DOHH2 (cell line): ENCODE measurements around the gene LIPF.

Experiments used
- H3F3A ChIP-seq: fragments of 200-600 bp; sonication (generic), shearing (Covaris generic); 2 replicates; pipeline ENCODE4 v1.6.0; 2016; ENCODE audit warnings: antibody characterized with exemption, mild to moderate bottlenecking; ENCODE audit not compliant: control insufficient read depth, insufficient read depth
- H3K27ac ChIP-seq: fragments of 200-600 bp; sonication (generic); 2 replicates; pipeline ENCODE4 v1.5.1; 2014; ENCODE audit warnings: low read depth, mild to moderate bottlenecking, low read length, moderate library complexity
- H3K27me3 ChIP-seq: fragments of 200-600 bp; sonication (generic); 2 replicates; pipeline ENCODE4 v1.6.1; 2014; ENCODE audit warnings: mild to moderate bottlenecking, low read length, mixed read lengths; ENCODE audit not compliant: control insufficient read depth
- H3K36me3 ChIP-seq: fragments of 200-600 bp; sonication (generic); 2 replicates; pipeline ENCODE4 v1.6.1; 2014; ENCODE audit warnings: mild to moderate bottlenecking, low read length, moderate library complexity, mixed read lengths; ENCODE audit not compliant: control insufficient read depth
- H3K4me1 ChIP-seq: fragments of 200-600 bp; sonication (generic); 2 replicates; pipeline ENCODE4 v1.6.1; 2014; ENCODE audit warnings: mild to moderate bottlenecking, low read length, mixed read lengths; ENCODE audit not compliant: control insufficient read depth
- H3K4me2 ChIP-seq: fragments of 200-600 bp; sonication (generic); 2 replicates; pipeline ENCODE4 v1.6.0; 2014; ENCODE audit warnings: mild to moderate bottlenecking, low read length, moderate library complexity
- H3K4me3 ChIP-seq: fragments of 200-600 bp; sonication (generic); 2 replicates; pipeline ENCODE4 v1.5.1; 2014; ENCODE audit warnings: mild to moderate bottlenecking, low read length, mixed read lengths
- H3K79me2 ChIP-seq: fragments of 200-600 bp; sonication (generic); 2 replicates; pipeline ENCODE4 v1.6.1; 2014; ENCODE audit warnings: mild to moderate bottlenecking, low read length, mixed read lengths; ENCODE audit not compliant: control insufficient read depth
- H3K9me2 ChIP-seq: fragments of 200-600 bp; sonication (generic); replicated peaks from 2 replicates; pipeline ENCODE4 v1.6.1; 2014; ENCODE audit warnings: mild to moderate bottlenecking, low read length, mixed read lengths; ENCODE audit not compliant: control insufficient read depth
- H3K9me3 ChIP-seq: fragments of 200-600 bp; sonication (generic); 2 replicates; pipeline ENCODE4 v1.6.1; 2014; ENCODE audit warnings: antibody characterized with exemption, low read length, mixed read lengths; ENCODE audit not compliant: control insufficient read depth, insufficient read depth
- H4K20me1 ChIP-seq: fragments of 200-600 bp; sonication (generic); 2 replicates; pipeline ENCODE4 v1.6.0; 2014; ENCODE audit warnings: low read depth, mild to moderate bottlenecking, antibody characterized with exemption, low read length, moderate library complexity; ENCODE audit not compliant: control insufficient read depth, insufficient read depth
- EZH2phosphoT487 ChIP-seq: fragments of 200-600 bp; sonication (generic); IDR thresholded peaks from 2 replicates; pipeline ENCODE4 v1.6.1; 2017; ENCODE audit warnings: borderline replicate concordance, mild to moderate bottlenecking, antibody characterized with exemption, low read length, moderate library complexity, mixed read lengths
- TF ChIP-seq, protein P1 (sequence below): fragments of 200-600 bp; sonication (generic); IDR thresholded peaks from one replicate; pipeline ENCODE4 v1.5.1; 2014; ENCODE audit warnings: antibody characterized with exemption, mild to moderate bottlenecking, low read depth, low read length; ENCODE audit not compliant: poor library complexity, severe bottlenecking

Gene LIPF

DNA sequence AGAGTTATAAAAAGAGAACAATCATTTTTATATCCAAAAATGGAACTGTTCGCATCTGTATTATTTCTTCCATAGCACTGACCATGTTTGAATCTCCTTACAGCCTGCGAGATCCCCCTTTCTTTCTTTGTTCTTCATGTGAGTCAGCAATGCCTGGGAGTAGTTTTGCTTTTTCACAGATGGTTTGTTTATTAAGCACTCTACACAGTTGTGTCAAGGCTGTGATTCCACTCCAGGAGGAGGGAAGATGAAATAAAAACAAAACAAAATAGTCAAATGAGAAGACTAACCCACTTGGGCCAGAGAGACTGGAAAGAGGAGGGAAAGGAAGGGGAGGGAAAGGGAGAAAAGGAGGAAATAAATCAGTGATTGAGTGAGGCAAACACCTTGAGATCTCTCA lies 7.8 kb downstream of the LIPF start:
- no peak for TF ChIP-seq EZH2phosphoT487
- TF ChIP-seq, protein P1, sequence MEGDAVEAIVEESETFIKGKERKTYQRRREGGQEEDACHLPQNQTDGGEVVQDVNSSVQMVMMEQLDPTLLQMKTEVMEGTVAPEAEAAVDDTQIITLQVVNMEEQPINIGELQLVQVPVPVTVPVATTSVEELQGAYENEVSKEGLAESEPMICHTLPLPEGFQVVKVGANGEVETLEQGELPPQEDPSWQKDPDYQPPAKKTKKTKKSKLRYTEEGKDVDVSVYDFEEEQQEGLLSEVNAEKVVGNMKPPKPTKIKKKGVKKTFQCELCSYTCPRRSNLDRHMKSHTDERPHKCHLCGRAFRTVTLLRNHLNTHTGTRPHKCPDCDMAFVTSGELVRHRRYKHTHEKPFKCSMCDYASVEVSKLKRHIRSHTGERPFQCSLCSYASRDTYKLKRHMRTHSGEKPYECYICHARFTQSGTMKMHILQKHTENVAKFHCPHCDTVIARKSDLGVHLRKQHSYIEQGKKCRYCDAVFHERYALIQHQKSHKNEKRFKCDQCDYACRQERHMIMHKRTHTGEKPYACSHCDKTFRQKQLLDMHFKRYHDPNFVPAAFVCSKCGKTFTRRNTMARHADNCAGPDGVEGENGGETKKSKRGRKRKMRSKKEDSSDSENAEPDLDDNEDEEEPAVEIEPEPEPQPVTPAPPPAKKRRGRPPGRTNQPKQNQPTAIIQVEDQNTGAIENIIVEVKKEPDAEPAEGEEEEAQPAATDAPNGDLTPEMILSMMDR, result no peak

DNA sequence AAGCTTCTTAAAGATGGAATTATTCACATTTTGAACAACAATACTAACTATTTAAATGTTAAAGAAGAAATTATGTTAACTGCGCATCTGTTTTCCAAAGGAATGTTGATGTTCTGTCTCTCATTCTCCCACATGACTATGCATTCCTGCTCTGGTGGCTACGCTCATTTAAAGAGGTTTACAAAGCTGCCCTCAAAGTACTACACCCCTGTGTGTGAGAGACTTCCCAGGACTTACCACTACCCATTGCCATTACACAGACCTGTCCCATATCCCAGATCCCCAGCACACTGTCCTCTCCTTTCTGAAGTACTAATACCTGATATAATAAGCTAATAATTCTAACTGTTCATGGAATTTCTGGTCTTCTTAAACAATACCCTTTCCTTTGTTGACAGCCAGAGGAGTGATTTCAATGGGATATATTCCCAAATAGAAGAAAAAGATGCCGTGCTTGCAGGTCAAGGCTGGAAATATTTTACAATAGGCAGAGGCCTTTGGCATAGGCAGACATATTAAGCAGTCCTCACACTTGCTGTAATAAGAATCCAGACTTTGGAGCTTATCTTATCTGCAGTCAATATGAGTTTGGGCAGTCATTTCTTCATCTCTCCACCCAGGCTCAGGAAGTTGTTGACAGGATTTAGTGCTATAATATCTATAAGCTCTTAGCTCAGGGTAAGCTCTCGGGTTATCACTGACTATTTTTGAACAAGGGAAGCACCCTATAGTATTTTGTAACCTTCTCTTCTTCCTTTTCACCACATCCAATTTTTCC lies 12.2 kb downstream of the LIPF start:
- no peak for TF ChIP-seq EZH2phosphoT487
- TF ChIP-seq, protein P1, result no peak
- H3K4me1 ChIP-seq, result no peaks in the 10 kb centered on the region
- no peak overlapping the region for H3K27ac ChIP-seq
- H4K20me1 ChIP-seq, result no peaks in the 10 kb centered on the region
- H3K4me2 ChIP-seq, result no peak overlapping the region
- no peaks in the 10 kb centered on the region for H3K36me3 ChIP-seq
- no peaks in the 10 kb centered on the region for H3K9me2 ChIP-seq
- no peaks in the 10 kb centered on the region for H3K79me2 ChIP-seq
- H3K4me3 ChIP-seq, result no peak overlapping the region
- H3K27me3 ChIP-seq, result peaks cover 13% of the 10 kb centered on the region
- no peaks in the 10 kb centered on the region for H3K9me3 ChIP-seq
- H3F3A ChIP-seq, result no peaks in the 10 kb centered on the region

More for the DNA sequence above, 7.8 kb downstream of the LIPF start:
- H3K4me3 ChIP-seq, result no peak overlapping the region
- H3K36me3 ChIP-seq, result no peaks in the 10 kb centered on the region
- H3K4me2 ChIP-seq, result no peak overlapping the region
- no peaks in the 10 kb centered on the region for H3K9me3 ChIP-seq
- no peaks in the 10 kb centered on the region for H3K4me1 ChIP-seq
- no peak overlapping the region for H3K27ac ChIP-seq
- H3K79me2 ChIP-seq, result no peaks in the 10 kb centered on the region
- no peaks in the 10 kb centered on the region for H3F3A ChIP-seq
- no peaks in the 10 kb centered on the region for H4K20me1 ChIP-seq
- peaks cover 12% of the 10 kb centered on the region for H3K27me3 ChIP-seq
- H3K9me2 ChIP-seq, result no peaks in the 10 kb centered on the region

DNA sequence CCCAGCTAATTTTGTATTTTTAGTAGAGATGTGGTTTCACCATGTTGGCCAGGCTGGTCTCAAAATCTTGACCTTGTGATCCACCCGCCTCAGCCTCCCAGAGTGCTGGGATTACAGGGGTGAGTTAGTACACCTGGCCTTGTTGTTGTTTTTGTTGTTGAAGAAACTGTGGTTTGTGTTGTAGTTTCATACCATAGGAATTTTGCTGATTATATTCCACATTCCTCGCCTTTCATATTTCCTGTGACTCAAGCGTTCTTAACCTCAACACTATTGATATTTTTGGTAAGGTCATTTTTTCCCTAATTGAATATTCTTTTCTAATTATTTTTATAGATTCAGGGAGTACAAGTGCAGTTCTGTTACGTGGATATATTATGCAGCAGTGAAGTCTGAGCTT lies 16.7 kb downstream of the LIPF start:
- Histone ChIP-seq H4K20me1 (no peaks in the 10 kb centered on the region), H3K4me2 (no peak overlapping the region), H3K27me3 (peaks cover 8% of the 10 kb centered on the region; the same call in 1 of the 2 replicates), H3K4me3 (no peak overlapping the region), H3K9me3 (no peaks in the 10 kb centered on the region), H3K4me1 (no peaks in the 10 kb centered on the region), H3K36me3 (no peaks in the 10 kb centered on the region), H3K27ac (no peak overlapping the region), H3K9me2 (no peaks in the 10 kb centered on the region), H3K79me2 (no peaks in the 10 kb centered on the region), H3F3A (no peaks in the 10 kb centered on the region)
- TF ChIP-seq, protein P1, result no peak
- no peak for TF ChIP-seq EZH2phosphoT487
